GM18907 (cell line): ENCODE measurements around the gene CSNK2A2.

Source experiments
- ATAC-seq: cut with Tn5 transposase; IDR thresholded peaks from one replicate; pipeline ENCODE4 v1.9.1; 2021; ENCODE audit warnings: mild to moderate bottlenecking, moderate library complexity; ENCODE audit not compliant: unreplicated experiment

CSNK2A2 gene

GRCh38 chr16:58152246-58152868 is 45.5 kb downstream of the CSNK2A2 start:
- no peak for ATAC-seq

- no peak for ATAC-seq
Observed at GRCh38 chr16:58148526-58148925, 49.4 kb downstream of the CSNK2A2 start.

DNA sequence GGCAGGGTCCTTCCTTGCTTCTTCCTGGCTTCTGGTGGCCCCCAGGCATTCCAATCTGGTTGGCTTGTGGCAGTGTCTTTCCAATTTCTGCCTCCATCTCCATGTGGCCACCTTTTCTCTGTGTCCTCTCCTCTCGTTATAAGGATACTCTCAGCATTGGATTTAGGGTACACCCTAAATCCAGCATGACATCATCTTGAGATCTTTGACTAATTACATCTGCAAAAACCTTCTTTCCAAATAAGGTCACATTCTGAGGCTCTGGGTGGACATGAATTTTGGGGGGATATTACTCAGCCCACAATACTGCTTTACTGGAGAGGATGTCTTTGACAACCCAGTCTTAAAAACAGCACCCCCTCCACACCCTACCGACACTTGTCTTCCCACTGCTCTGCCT is 49.8 kb downstream of the CSNK2A2 start:
- ATAC-seq, result no peak

DNA sequence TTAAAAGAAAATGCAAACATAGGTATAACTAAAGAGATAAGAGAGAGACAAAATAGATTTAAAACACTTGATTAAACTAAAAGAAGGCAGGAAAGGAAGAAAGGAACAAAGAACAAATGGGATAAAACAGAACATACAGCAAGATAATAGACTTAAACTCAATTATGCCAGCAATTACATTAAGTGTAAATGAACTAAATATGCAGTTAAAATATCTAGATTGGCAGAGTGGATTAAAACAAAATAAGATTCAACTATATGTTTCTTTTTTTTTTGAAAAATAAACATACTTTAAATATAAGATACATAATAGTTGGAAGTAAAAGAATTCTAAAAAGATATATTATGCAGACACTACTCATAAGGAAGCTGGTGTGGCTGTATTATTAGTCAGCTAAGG is 59.1 kb downstream of the CSNK2A2 start:
- ATAC-seq, result no peak

GRCh38 chr16:58137581-58137980 is 60.3 kb downstream of the CSNK2A2 start:
- ATAC-seq, result no peak

GRCh38 chr16:58129097-58129936 is 68.6 kb downstream of the CSNK2A2 start, which contains the start of gene CFAP20:
TSS of gene CFAP20 (minus strand) at chr16:58129381. CDS start at chr16:58129115, 266 bp downstream.
- peak; percentile 83 for ATAC-seq

- ATAC-seq, result peak; percentile 4
Observed at GRCh38 chr16:58128711-58129096, 69.2 kb downstream of the CSNK2A2 start.

DNA sequence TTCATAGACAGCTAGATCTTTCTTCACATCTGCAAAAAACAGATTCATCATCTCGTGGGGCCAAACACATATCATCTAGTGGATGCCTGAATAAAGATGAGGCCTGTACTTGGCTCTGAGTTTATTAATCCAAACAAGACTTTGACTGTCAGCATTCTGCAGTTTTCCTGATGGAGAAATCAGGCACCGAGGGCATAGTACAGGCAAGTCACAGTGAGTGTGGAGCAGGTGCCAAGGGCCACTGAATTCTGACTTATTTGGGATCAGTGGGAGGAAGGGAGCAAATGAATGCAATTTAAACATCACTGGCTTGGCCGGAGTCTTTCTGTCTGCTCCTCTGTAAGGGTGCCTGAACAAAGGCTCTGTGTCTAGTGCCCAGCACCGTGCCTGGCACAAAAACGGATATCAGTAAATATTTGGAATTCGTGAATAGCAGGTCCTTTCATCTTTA is 69.7 kb downstream of the CSNK2A2 start:
- no peak for ATAC-seq

GRCh38 chr16:58127634-58128033 is 70.3 kb downstream of the CSNK2A2 start:
- ATAC-seq, result no peak

GRCh38 chr16:58127033-58127556 is 70.8 kb downstream of the CSNK2A2 start:
- peak; percentile 28 for ATAC-seq

- ATAC-seq, result no peak
Observed at GRCh38 chr16:58126451-58126961, 71.4 kb downstream of the CSNK2A2 start.

DNA sequence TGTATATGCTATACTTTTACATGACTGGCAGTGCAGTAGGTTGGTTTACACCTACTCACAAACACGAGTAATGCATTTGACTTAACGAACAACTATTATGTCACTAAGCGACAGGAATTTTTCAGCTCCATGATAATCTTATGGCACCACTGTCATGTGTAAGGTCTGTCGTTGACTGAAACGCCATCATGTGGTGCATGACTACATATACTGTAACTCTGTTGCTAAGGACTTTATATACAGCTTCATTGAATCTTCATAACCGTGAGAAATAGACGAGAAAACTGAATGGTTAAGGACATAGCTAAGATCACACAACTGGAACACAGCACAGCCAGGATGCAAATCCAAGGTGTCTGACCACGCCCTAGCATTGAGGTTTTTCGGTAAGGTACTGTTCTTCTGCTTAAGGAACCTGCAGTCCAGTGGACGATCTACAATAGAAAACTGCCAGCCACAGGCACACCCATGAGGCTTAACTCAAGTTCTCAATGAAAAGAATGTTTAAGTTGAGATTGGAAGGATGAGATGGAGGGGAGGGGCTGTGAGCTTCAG is 72.0 kb downstream of the CSNK2A2 start:
- ATAC-seq, result no peak

- no peak for ATAC-seq
Observed at GRCh38 chr16:58125041-58125440, 72.9 kb downstream of the CSNK2A2 start.

- no peak for ATAC-seq
Observed at GRCh38 chr16:58124601-58124915, 73.3 kb downstream of the CSNK2A2 start.

- no peak for ATAC-seq
Observed at GRCh38 chr16:58123896-58124600, 73.9 kb downstream of the CSNK2A2 start.

GRCh38 chr16:58121132-58121531 is 76.8 kb downstream of the CSNK2A2 start:
- ATAC-seq, result no peak

- no peak for ATAC-seq
Observed at GRCh38 chr16:58120234-58120633, 77.7 kb downstream of the CSNK2A2 start.

- ATAC-seq, result no peak
Observed at GRCh38 chr16:58119509-58119845, 78.4 kb downstream of the CSNK2A2 start.

DNA sequence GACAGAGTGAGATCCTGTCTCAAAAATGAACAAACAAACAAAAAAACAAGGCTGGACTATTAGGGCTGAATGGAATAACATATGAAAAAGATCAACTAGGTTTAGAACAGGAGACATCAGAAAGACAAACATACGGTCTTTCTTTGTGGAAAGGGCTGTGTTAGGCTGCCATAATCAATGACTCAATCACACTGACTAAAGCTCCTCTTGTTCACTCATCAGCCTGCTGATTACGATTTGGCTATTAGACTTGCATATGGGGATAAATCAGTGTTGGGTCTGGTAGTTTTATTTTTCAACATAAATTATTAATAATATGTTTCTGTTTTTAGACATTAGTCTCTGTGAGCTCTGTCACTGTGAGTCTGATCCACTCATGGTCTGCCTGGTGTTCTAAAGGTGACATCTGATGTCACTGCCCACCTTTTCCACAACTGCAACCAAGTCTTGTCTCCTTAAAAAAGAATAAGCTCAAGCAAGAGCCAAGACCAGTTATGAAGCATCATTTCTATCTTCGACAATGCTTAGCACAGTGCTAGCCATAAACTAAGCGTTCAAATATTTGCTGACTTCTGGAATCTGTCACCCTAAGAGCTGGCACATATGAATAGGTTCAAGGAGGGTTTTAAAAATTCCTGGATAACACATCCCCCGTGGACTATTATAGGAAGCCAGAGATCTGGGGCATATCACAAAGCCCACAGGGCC is 79.0 kb downstream of the CSNK2A2 start:
- ATAC-seq, result no peak

DNA sequence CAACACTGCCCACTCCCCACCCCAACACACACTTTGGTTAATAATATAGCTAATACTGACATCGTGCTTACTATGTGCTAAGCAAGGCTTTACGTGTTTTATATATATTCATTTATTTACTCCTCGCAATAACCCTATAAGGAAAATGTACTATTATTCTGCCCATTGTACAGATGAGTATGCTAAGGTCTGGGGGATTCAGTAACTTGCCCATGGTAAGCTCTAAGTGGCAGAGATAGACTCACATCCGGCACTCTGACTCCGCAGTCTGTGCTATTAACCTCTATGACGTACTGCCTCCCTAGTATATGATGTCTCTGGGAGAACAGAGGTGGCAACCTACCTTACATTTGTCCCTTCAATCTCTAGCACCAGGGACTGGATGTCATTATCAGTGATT is 81.4 kb downstream of the CSNK2A2 start:
- ATAC-seq, result no peak

- no peak for ATAC-seq
Observed at GRCh38 chr16:58116081-58116480, 81.8 kb downstream of the CSNK2A2 start.
